GM23338 (cell line): Measurements from ENCODE around the gene APOL5. TPM values are rescaled to one million over a fixed set of nuclear protein-coding genes. Genes with fewer than 3 reads are reported as not detected.

Experiments
- ATAC-seq: fragments of 200-7000 bp; cut with Tn5 transposase; 3 replicates; pipeline ENCODE4 v1.9.1; 2020
- DNase-seq: peaks from one replicate; pipeline ENCODE4 v3.0.0-alpha.2; 2015; ENCODE audit warnings: low spot score
- H2AFZ ChIP-seq: fragments of 200-600 bp; sonication (generic); 2 replicates; pipeline ENCODE4 v1.8.0; 2016; ENCODE audit warnings: antibody characterized with exemption, mild to moderate bottlenecking, moderate library complexity
- H3F3A ChIP-seq: fragments of 200-600 bp; sonication (generic); replicated peaks from 2 replicates; pipeline ENCODE4 v1.8.0; 2017; ENCODE audit warnings: antibody characterized with exemption, mixed run types, low read depth
- H3K27ac ChIP-seq: fragments of 200-600 bp; sonication (generic); 2 replicates; pipeline ENCODE4 v1.6.1; 2016; ENCODE audit warnings: low read depth
- H3K27me3 ChIP-seq: fragments of 200-600 bp; sonication (generic); 2 replicates; pipeline ENCODE4 v1.8.0; 2016; ENCODE audit warnings: mild to moderate bottlenecking, mixed run types, moderate library complexity; ENCODE audit not compliant: insufficient read depth
- H3K36me3 ChIP-seq: fragments of 200-600 bp; sonication (generic); 2 replicates; pipeline ENCODE4 v1.8.0; 2016; ENCODE audit warnings: mild to moderate bottlenecking; ENCODE audit not compliant: insufficient read depth
- H3K4me1 ChIP-seq: fragments of 200-600 bp; sonication (generic); 2 replicates; pipeline ENCODE4 v1.8.0; 2016; ENCODE audit warnings: mild to moderate bottlenecking, moderate library complexity; ENCODE audit not compliant: insufficient read depth
- H3K4me2 ChIP-seq: fragments of 200-600 bp; sonication (generic); 2 replicates; pipeline ENCODE4 v1.7.1; 2017; ENCODE audit warnings: mixed run types
- H3K4me3 ChIP-seq: fragments of 200-600 bp; sonication (generic); 2 replicates; pipeline ENCODE4 v1.6.1; 2016; ENCODE audit warnings: mixed run types
- H3K79me2 ChIP-seq: fragments of 200-600 bp; sonication (generic); replicated peaks from 2 replicates; pipeline ENCODE4 v1.8.0; 2017; ENCODE audit warnings: mild to moderate bottlenecking; ENCODE audit not compliant: insufficient read depth
- H3K9me2 ChIP-seq: fragments of 200-600 bp; sonication (generic); 2 replicates; pipeline ENCODE4 v1.8.0; 2017; ENCODE audit not compliant: insufficient read depth
- H4K20me1 ChIP-seq: fragments of 200-600 bp; sonication (generic); replicated peaks from 2 replicates; pipeline ENCODE4 v1.8.0; 2017; ENCODE audit warnings: mild to moderate bottlenecking; ENCODE audit not compliant: insufficient read depth
- H3K27ac Mint-ChIP-seq: 2 replicates; pipeline ENCODE4 v1.8.0; 2020; ENCODE audit warnings: inconsistent platforms, mild to moderate bottlenecking, moderate library complexity, mixed read lengths
- H3K27me3 Mint-ChIP-seq: 3 replicates; pipeline ENCODE4 v1.8.0; 2022; ENCODE audit warnings: low read depth, mild to moderate bottlenecking, moderate library complexity, mixed read lengths, inconsistent platforms; ENCODE audit not compliant: insufficient read depth, poor library complexity
- H3K36me3 Mint-ChIP-seq: 3 replicates; pipeline ENCODE4 v1.8.0; 2021; ENCODE audit warnings: low read depth, mild to moderate bottlenecking, inconsistent platforms, moderate library complexity, mixed read lengths
- H3K4me1 Mint-ChIP-seq: 3 replicates; pipeline ENCODE4 v1.8.0; 2020; ENCODE audit warnings: mild to moderate bottlenecking, inconsistent platforms, mixed read lengths
- H3K4me3 Mint-ChIP-seq: 3 replicates; pipeline ENCODE4 v1.8.0; 2021; ENCODE audit warnings: moderate library complexity, mild to moderate bottlenecking, inconsistent platforms, mixed read lengths
- H3K9me3 Mint-ChIP-seq: 3 replicates; pipeline ENCODE4 v1.8.0; 2020; ENCODE audit warnings: moderate library complexity, mild to moderate bottlenecking, inconsistent platforms, mixed read lengths
- CREB1 ChIP-seq: fragments of 250-450 bp; sonication (Bioruptor Pico); IDR thresholded peaks from 2 replicates; pipeline ENCODE4 v1.5.0; 2020; ENCODE audit warnings: low read depth, mild to moderate bottlenecking, moderate library complexity
- NANOG ChIP-seq: IDR thresholded peaks from 2 replicates; pipeline ENCODE4 v1.6.1; 2016; ENCODE audit warnings: antibody characterized with exemption, borderline replicate concordance
- polyA plus RNA-seq: library from polyadenylated mRNA; unstranded; fragments of >200 nt; fragmentation: Nextera tagmentation; extraction: Ambion mirVana; gene quantifications from 2 replicates; pipeline ENCODE4 v1.2.1, GENCODE V29; 2016
- total RNA-seq: library from RNA; depleted of rRNA; stranded (reverse); fragments of >200 nt; shearing (Covaris generic); gene quantifications from 2 replicates; pipeline ENCODE4 v1.2.3, GENCODE V29; 2014
- TF ChIP-seq, protein P1 (sequence below): fragments of 250-450 bp; sonication (Bioruptor Pico); IDR thresholded peaks from 2 replicates; pipeline ENCODE4 v1.5.0; 2020; ENCODE audit warnings: mild to moderate bottlenecking, moderate library complexity
- TF ChIP-seq, protein P2 (sequence below): IDR thresholded peaks from one replicate; pipeline ENCODE4 v1.6.1; 2018; ENCODE audit warnings: antibody characterized with exemption; ENCODE audit not compliant: unreplicated experiment

Gene APOL5
- total and polyA plus RNA-seq, 2 experiments from 2014 or later, result not detected

DNA sequence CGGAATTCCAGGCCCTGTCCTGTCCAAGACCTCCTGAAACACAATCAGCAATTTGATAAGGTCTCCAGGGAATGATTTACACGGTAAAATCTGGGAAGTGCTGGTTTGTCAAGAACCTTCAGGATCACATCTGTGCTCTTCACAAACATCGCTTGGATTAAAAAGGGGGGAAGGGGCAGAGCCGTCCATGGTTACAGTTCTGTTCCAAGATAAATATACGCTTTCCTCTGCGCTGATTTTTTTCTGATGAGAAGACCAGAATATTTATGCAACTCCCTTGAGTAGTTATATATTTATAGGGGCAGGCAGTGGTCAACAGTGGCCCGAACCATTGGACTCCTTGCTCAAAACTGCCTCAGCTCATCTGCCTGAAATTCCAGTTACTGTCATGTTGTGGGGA lies 9.2 kb upstream of the APOL5 start (continued):
- TF ChIP-seq, protein P1, sequence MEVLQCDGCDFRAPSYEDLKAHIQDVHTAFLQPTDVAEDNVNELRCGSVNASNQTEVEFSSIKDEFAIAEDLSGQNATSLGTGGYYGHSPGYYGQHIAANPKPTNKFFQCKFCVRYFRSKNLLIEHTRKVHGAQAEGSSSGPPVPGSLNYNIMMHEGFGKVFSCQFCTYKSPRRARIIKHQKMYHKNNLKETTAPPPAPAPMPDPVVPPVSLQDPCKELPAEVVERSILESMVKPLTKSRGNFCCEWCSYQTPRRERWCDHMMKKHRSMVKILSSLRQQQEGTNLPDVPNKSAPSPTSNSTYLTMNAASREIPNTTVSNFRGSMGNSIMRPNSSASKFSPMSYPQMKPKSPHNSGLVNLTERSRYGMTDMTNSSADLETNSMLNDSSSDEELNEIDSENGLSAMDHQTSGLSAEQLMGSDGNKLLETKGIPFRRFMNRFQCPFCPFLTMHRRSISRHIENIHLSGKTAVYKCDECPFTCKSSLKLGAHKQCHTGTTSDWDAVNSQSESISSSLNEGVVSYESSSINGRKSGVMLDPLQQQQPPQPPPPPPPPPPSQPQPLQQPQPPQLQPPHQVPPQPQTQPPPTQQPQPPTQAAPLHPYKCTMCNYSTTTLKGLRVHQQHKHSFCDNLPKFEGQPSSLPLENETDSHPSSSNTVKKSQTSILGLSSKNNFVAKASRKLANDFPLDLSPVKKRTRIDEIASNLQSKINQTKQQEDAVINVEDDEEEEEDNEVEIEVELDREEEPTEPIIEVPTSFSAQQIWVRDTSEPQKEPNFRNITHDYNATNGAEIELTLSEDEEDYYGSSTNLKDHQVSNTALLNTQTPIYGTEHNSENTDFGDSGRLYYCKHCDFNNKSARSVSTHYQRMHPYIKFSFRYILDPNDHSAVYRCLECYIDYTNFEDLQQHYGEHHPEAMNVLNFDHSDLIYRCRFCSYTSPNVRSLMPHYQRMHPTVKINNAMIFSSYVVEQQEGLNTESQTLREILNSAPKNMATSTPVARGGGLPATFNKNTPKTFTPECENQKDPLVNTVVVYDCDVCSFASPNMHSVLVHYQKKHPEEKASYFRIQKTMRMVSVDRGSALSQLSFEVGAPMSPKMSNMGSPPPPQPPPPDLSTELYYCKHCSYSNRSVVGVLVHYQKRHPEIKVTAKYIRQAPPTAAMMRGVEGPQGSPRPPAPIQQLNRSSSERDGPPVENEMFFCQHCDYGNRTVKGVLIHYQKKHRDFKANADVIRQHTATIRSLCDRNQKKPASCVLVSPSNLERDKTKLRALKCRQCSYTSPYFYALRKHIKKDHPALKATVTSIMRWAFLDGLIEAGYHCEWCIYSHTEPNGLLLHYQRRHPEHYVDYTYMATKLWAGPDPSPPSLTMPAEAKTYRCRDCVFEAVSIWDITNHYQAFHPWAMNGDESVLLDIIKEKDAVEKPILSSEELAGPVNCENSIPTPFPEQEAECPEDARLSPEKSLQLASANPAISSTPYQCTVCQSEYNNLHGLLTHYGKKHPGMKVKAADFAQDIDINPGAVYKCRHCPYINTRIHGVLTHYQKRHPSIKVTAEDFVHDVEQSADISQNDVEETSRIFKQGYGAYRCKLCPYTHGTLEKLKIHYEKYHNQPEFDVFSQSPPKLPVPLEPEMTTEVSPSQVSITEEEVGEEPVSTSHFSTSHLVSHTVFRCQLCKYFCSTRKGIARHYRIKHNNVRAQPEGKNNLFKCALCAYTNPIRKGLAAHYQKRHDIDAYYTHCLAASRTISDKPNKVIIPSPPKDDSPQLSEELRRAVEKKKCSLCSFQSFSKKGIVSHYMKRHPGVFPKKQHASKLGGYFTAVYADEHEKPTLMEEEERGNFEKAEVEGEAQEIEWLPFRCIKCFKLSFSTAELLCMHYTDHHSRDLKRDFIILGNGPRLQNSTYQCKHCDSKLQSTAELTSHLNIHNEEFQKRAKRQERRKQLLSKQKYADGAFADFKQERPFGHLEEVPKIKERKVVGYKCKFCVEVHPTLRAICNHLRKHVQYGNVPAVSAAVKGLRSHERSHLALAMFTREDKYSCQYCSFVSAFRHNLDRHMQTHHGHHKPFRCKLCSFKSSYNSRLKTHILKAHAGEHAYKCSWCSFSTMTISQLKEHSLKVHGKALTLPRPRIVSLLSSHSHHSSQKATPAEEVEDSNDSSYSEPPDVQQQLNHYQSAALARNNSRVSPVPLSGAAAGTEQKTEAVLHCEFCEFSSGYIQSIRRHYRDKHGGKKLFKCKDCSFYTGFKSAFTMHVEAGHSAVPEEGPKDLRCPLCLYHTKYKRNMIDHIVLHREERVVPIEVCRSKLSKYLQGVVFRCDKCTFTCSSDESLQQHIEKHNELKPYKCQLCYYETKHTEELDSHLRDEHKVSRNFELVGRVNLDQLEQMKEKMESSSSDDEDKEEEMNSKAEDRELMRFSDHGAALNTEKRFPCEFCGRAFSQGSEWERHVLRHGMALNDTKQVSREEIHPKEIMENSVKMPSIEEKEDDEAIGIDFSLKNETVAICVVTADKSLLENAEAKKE, result no peak
- TF ChIP-seq CREB1 (CRISPR knock-in tag), result no peak
- TF ChIP-seq NANOG, result no peak

DNA sequence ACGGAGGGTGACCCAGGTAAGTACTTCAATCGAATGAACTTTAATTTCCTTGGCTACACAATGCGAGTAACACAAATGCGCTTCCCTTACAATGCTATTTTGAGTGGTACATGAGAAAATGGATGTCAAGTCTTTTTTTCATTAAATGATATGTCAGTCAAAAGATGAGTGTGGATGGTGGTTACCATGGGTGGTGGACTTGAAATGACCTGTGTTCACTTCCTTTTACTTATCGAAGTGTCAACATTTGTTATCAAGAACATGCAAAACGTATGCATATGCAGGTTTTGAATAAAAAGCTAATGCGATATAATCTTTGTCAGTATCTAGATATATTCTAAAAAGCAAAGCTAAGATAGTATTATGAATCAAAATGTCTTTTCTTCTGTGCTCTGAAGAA lies 8.8 kb upstream of the APOL5 start:
- Mint-ChIP-seq H3K4me3 (no peak overlapping the region), H3K4me1 (no peaks in the 10 kb centered on the region), H3K9me3 (no peaks in the 10 kb centered on the region), H3K27ac (no peak overlapping the region), H3K36me3 (no peaks in the 10 kb centered on the region; the same call in 2 of the 3 replicates), H3K27me3 (peaks cover 2% of the 10 kb centered on the region)
- H3K27me3 ChIP-seq, result no peaks in the 10 kb centered on the region
- H3K4me2 ChIP-seq, result no peak overlapping the region
- DNase-seq (no peak), ATAC-seq (no peak)
- H3K36me3 ChIP-seq, result no peaks in the 10 kb centered on the region
- H2AFZ ChIP-seq, result no peak overlapping the region
- no peak overlapping the region for H3K27ac ChIP-seq
- H3K9me2 ChIP-seq, result no peaks in the 10 kb centered on the region
- H3F3A ChIP-seq, result no peaks in the 10 kb centered on the region
- no peaks in the 10 kb centered on the region for H3K4me1 ChIP-seq
- no peak overlapping the region for H3K4me3 ChIP-seq
- no peaks in the 10 kb centered on the region for H3K79me2 ChIP-seq
- TF ChIP-seq, protein P1, result no peak
- TF ChIP-seq CREB1 (CRISPR knock-in tag), result no peak
- TF ChIP-seq, protein P2, sequence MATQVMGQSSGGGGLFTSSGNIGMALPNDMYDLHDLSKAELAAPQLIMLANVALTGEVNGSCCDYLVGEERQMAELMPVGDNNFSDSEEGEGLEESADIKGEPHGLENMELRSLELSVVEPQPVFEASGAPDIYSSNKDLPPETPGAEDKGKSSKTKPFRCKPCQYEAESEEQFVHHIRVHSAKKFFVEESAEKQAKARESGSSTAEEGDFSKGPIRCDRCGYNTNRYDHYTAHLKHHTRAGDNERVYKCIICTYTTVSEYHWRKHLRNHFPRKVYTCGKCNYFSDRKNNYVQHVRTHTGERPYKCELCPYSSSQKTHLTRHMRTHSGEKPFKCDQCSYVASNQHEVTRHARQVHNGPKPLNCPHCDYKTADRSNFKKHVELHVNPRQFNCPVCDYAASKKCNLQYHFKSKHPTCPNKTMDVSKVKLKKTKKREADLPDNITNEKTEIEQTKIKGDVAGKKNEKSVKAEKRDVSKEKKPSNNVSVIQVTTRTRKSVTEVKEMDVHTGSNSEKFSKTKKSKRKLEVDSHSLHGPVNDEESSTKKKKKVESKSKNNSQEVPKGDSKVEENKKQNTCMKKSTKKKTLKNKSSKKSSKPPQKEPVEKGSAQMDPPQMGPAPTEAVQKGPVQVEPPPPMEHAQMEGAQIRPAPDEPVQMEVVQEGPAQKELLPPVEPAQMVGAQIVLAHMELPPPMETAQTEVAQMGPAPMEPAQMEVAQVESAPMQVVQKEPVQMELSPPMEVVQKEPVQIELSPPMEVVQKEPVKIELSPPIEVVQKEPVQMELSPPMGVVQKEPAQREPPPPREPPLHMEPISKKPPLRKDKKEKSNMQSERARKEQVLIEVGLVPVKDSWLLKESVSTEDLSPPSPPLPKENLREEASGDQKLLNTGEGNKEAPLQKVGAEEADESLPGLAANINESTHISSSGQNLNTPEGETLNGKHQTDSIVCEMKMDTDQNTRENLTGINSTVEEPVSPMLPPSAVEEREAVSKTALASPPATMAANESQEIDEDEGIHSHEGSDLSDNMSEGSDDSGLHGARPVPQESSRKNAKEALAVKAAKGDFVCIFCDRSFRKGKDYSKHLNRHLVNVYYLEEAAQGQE, result no peak
- H4K20me1 ChIP-seq, result no peaks in the 10 kb centered on the region
